Myocyte (in vitro differentiated cells): ENCODE results near the gene CTDP1. TPM values are rescaled to one million over a fixed set of nuclear protein-coding genes. Genes with fewer than 3 reads are reported as not detected.

Experiments
- total RNA-seq: library from RNA; depleted of rRNA; stranded (reverse); fragments of >200 nt; gene quantifications from 2 replicates; pipeline ENCODE4 v1.2.3, GENCODE V29; 2014

Gene CTDP1
- total RNA-seq, 1 donor from 2014 or later = 16.8 TPM

Other genes starting within 250 kb of the CTDP1 start
- 0.08 and 0.42 TPM in 2 replicates for gene KCNG2, start 118.1 kb downstream of the CTDP1 start, total RNA-seq